GM12878 (cell line): ENCODE data around the gene WWTR1. TPM values are rescaled to one million over a fixed set of nuclear protein-coding genes. Genes with fewer than 3 reads are reported as not detected.

Experiments used
- ATAC-seq: fragments of 200-7000 bp; cut with Tn5 transposase; 3 replicates; pipeline ENCODE4 v1.9.1; 2020; ENCODE audit warnings: mild to moderate bottlenecking, moderate library complexity
- BruUV-seq: library from RNA; stranded (reverse); fragments of 400-500 nt; replicated peaks from 2 replicates; lab custom pipeline; 2021; lab: Mats Ljungman, UMichigan
- CTCF ChIA-PET: fragments of 300-600 bp; sonication (Branson Sonifier 250); formaldehyde crosslinking; extraction: SDS; loops from one replicate; lab custom pipeline; 2021; ENCODE audit warnings: inconsistent platforms; lab: Yijun Ruan, JAX
- POLR2A ChIA-PET: fragments of 350-600 bp; formaldehyde crosslinking; extraction: SDS; loops from one replicate; lab custom pipeline; 2021; ENCODE audit warnings: inconsistent platforms; lab: Charles Lee
- RAD21 ChIA-PET: fragments of 300-600 bp; sonication (Branson Sonifier 250); formaldehyde crosslinking; loops from one replicate; lab custom pipeline; 2023; ENCODE audit warnings: antibody characterized with exemption; ENCODE audit not compliant: unreplicated experiment; lab: Charles Lee
- SMC1A ChIA-PET: fragments of 300-600 bp; sonication (Branson Sonifier 250); formaldehyde crosslinking; loops from one replicate; lab custom pipeline; 2023; ENCODE audit not compliant: unreplicated experiment, uncharacterized antibody; lab: Charles Lee
- DNase-seq: peaks from one replicate; pipeline ENCODE4 v3.0.0-alpha.2; 2011; ENCODE audit warnings: low read depth, low spot score
- FAIRE-seq: peaks from 3 replicates; lab custom pipeline; 2011; peaks lifted over from hg19 to GRCh38; lab: Jason Lieb, UNC
- H2AFZ ChIP-seq: 2 replicates; pipeline ENCODE4 v1.6.0; 2011; ENCODE audit warnings: low read depth, low read length, control low read depth; ENCODE audit not compliant: control insufficient read depth
- H3K27ac ChIP-seq: 2 replicates; pipeline ENCODE4 v1.5.1; 2011; ENCODE audit warnings: control low read depth; ENCODE audit not compliant: control insufficient read depth, insufficient read depth
- H3K27me3 ChIP-seq, 2 experiments: replicated peaks in 1 of 2; 2 replicates each; pipeline versions ENCODE4 v1.6.0 to v1.6.1; 2011; ENCODE audit warnings: low read length in 1 of 2; ENCODE audit not compliant: control insufficient read depth in 2 of 2, insufficient read depth in 2 of 2
- H3K36me3 ChIP-seq, 2 experiments: 2 replicates each; pipeline ENCODE4 v1.5.1; 2011; ENCODE audit warnings: low read length in 1 of 2; ENCODE audit not compliant: control insufficient read depth in 2 of 2, insufficient read depth in 2 of 2
- H3K4me1 ChIP-seq: 2 replicates; pipeline ENCODE4 v1.6.1; 2011; ENCODE audit warnings: mild to moderate bottlenecking, low read length, moderate library complexity, mixed read lengths; ENCODE audit not compliant: control insufficient read depth, insufficient read depth
- H3K4me2 ChIP-seq: 2 replicates; pipeline ENCODE4 v1.6.0; 2011; ENCODE audit warnings: control low read depth; ENCODE audit not compliant: control insufficient read depth, insufficient read depth
- H3K4me3 ChIP-seq: fragments of 200-600 bp; sonication (generic); 2 replicates; pipeline ENCODE4 v1.5.1; 2016
- H3K79me2 ChIP-seq: 2 replicates; pipeline ENCODE4 v1.6.0; 2011; ENCODE audit warnings: low read length; ENCODE audit not compliant: control insufficient read depth, insufficient read depth
- H3K9ac ChIP-seq: 2 replicates; pipeline ENCODE4 v1.8.0; 2011; ENCODE audit warnings: low read length, control low read depth, mixed read lengths; ENCODE audit not compliant: control insufficient read depth, insufficient read depth
- H3K9me3 ChIP-seq: replicated peaks from 3 replicates; pipeline ENCODE4 v1.5.1; 2011; ENCODE audit warnings: mild to moderate bottlenecking, low read length; ENCODE audit not compliant: control insufficient read depth, insufficient read depth
- H4K20me1 ChIP-seq: 2 replicates; pipeline ENCODE4 v1.6.0; 2011; ENCODE audit not compliant: control insufficient read depth, insufficient read depth
- BCLAF1 ChIP-seq: fragments of 450-650 bp; IDR thresholded peaks from 2 replicates; pipeline ENCODE4 v1.6.1; 2017; ENCODE audit warnings: antibody characterized with exemption, mild to moderate bottlenecking, moderate library complexity
- CREB1 ChIP-seq: IDR thresholded peaks from 2 replicates; pipeline ENCODE4 v1.6.1; 2012; ENCODE audit warnings: low read depth, mild to moderate bottlenecking, inconsistent platforms
- CTCF ChIP-seq, 3 experiments: IDR thresholded peaks in 2 of 3; conservative IDR thresholded peaks in 1 of 3; 2 replicates each; pipeline ENCODE4 v1.5.1; 2011; ENCODE audit warnings: low read depth in 3 of 3, low read length in 3 of 3, mild to moderate bottlenecking in 3 of 3, control low read depth in 2 of 3, moderate library complexity in 2 of 3, inconsistent platforms in 1 of 3, mixed read lengths in 1 of 3; ENCODE audit not compliant: control insufficient read depth in 2 of 3, insufficient read depth in 1 of 3; ENCODE audit errors: extremely low read depth in 1 of 3
- E2F4 ChIP-seq: IDR thresholded peaks from 2 replicates; pipeline ENCODE4 v1.6.1; 2012; ENCODE audit warnings: low read depth, low read length, improper control_type of control experiment
- EP300 ChIP-seq, 2 experiments: fragments of 150-350 bp in 1 of 2; IDR thresholded peaks; 2 replicates each; pipeline ENCODE4 v1.6.1; 2011 to 2012; ENCODE audit warnings: low read depth in 2 of 2, low read length in 2 of 2, borderline replicate concordance in 1 of 2, improper control_type of control experiment in 1 of 2, inconsistent platforms in 1 of 2; ENCODE audit not compliant: control insufficient read depth in 1 of 2
- HDAC6 ChIP-seq: fragments of 200-600 bp; sonication (generic); IDR thresholded peaks from one replicate; pipeline ENCODE4 v1.8.0; 2017; ENCODE audit warnings: antibody characterized with exemption; ENCODE audit not compliant: unreplicated experiment
- IKZF2 ChIP-seq, 2 experiments: fragments of 450-650 bp; IDR thresholded peaks; 2 replicates each; pipeline ENCODE4 v1.6.1; 2017; ENCODE audit warnings: mild to moderate bottlenecking in 2 of 2, moderate library complexity in 2 of 2
- SIN3A ChIP-seq: IDR thresholded peaks from 2 replicates; pipeline ENCODE4 v1.6.1; 2012; ENCODE audit warnings: low read depth, low read length, improper control_type of control experiment
- SP1 ChIP-seq: IDR thresholded peaks from one replicate; pipeline ENCODE4 v1.6.1; 2011; ENCODE audit warnings: low read depth, low read length
- SPI1 ChIP-seq: IDR thresholded peaks from 2 replicates; pipeline ENCODE4 v1.6.1; 2011; ENCODE audit warnings: low read depth, mild to moderate bottlenecking, low read length, moderate library complexity, borderline replicate concordance; ENCODE audit not compliant: insufficient read depth
- SRF ChIP-seq, 2 experiments: IDR thresholded peaks; 2 replicates each; pipeline ENCODE4 v1.6.1; 2011; ENCODE audit warnings: low read depth in 2 of 2, low read length in 2 of 2, mild to moderate bottlenecking in 1 of 2, moderate library complexity in 1 of 2
- SUZ12 ChIP-seq: fragments of 200-600 bp; sonication (generic); IDR thresholded peaks from one replicate; pipeline ENCODE4 v1.6.1; 2018; ENCODE audit warnings: antibody characterized with exemption, mild to moderate bottlenecking; ENCODE audit not compliant: unreplicated experiment
- USF1 ChIP-seq: IDR thresholded peaks from 2 replicates; pipeline ENCODE4 v1.6.1; 2011; ENCODE audit warnings: borderline replicate concordance, low read depth, mild to moderate bottlenecking, moderate library complexity, mixed read lengths, low read length; ENCODE audit not compliant: insufficient read depth; ENCODE audit errors: extremely low read length
- ZNF207 ChIP-seq: fragments of 450-650 bp; IDR thresholded peaks from 2 replicates; pipeline ENCODE4 v1.6.1; 2014; ENCODE audit warnings: antibody characterized with exemption, mild to moderate bottlenecking, borderline replicate concordance
- WGBS: methylation state at CpG from one replicate; pipeline ENCODE4 v1.1.6; 2016; ENCODE audit warnings: low lambda C conversion rate; ENCODE audit not compliant: insufficient replicate concordance, insufficient coverage; ENCODE audit errors: missing lambda C conversion rate; 5-methylcytosine and 5-hydroxymethylcytosine counted together
- in situ Hi-C: fragments of 300-500 bp; cut with MboI; formaldehyde crosslinking; loops from 9 replicates; pipeline ENCODE4 v1.14.3; 2018; ENCODE audit warnings: mixed read lengths
- intact Hi-C: fragments of 100-400 bp; cut with micrococcal nuclease; formaldehyde crosslinking; loops from one replicate; pipeline ENCODE4 v1.14.2; 2022; ENCODE audit not compliant: unreplicated experiment
- polyA plus RNA-seq, 11 experiments: library from polyadenylated mRNA; depleted of rRNA in 4 of 11; unstranded in 6 of 11; stranded (reverse) in 5 of 11; fragments of >200 nt; fragmentation: Nextera tagmentation in 4 of 11; fragmentation: Illumina TruSeq in 1 of 11; extraction: Ambion mirVana in 4 of 11; extraction: Trizol in 1 of 11; gene quantifications; 1 replicate in 1 of 11; 2 replicates in 10 of 11; pipeline versions ENCODE4 v1.2.1 to v1.2.3, GENCODE V29; 2011 to 2016; ENCODE audit warnings: inconsistent platforms in 2 of 11, missing spikeins in 2 of 11, low read depth in 1 of 11
- total RNA-seq, 4 experiments: library from RNA; depleted of rRNA in 3 of 4; stranded (reverse); fragments of >200 nt in 3 of 4; fragmentation: Illumina TruSeq in 1 of 4; extraction: Trizol in 1 of 4; gene quantifications; 2 replicates each; pipeline versions ENCODE4 v1.2.1 to v1.2.3, GENCODE V29; 2013 to 2021

The WWTR1 gene
- total and polyA plus RNA-seq, 10 of the 15 experiments (the other 5 are each of a cell fraction or from before 2014, with no cell fraction given), result 2.5 to 18.5 (median 5.8) TPM

- CTCF ChIA-PET, result interaction anchor here (0.6 to 3.2 kb wide), 11 partner anchors 9 to 313 kb away, joined by 3 to 27 read pairs (median 3); no protein-coding TSS in a partner anchor
- Histone ChIP-seq H3K4me3 (no peak overlapping the region), H3K27ac (no peak overlapping the region), H3K36me3 (no peaks in the 10 kb centered on the region), H3K27me3 (no peaks in the 10 kb centered on the region; a peak in 1 of 4 replicates), H3K9me3 (no peaks in the 10 kb centered on the region), H3K4me2 (no peak overlapping the region), H3K9ac (no peak overlapping the region), H3K4me1 (no peaks in the 10 kb centered on the region), H4K20me1 (no peaks in the 10 kb centered on the region), H3K79me2 (no peaks in the 10 kb centered on the region), H2AFZ (no peak overlapping the region)
- WGBS, result 73% methylated on average over 6 of the region's 6 CpGs
- BruUV-seq, result no TSS peak
- in situ Hi-C loops (no loop called here), intact Hi-C loops (no loop called here)
- FAIRE-seq (no peak), ATAC-seq (no peak), DNase-seq (no peak)
- RAD21 ChIA-PET, result interaction anchor here (0.5 to 3.4 kb wide), 4 partner anchors 164 to 312 kb away, joined by 3 to 17 read pairs (median 4); no protein-coding TSS in a partner anchor
- POLR2A ChIA-PET, result no interaction called here
- SMC1A ChIA-PET, result interaction anchor here (0.7 to 1.5 kb wide), 5 partner anchors 10 to 312 kb away, joined by 3 to 6 read pairs (median 3); no protein-coding TSS in a partner anchor
- TF ChIP-seq BCLAF1 (no peak), CREB1 (no peak), SIN3A (no peak), SUZ12 (no peak), USF1 (no peak), E2F4 (no peak), IKZF2 (IDR thresholded peaks at IDR 0.05) (no peak), HDAC6 (no peak), CTCF (IDR thresholded peaks at IDR 0.05 in 2 of 3, conservative IDR thresholded peaks at IDR 0.05 in 1 of 3; ENCODE audit: control insufficient read depth in 2 of 3, extremely low read depth in 1 of 3, insufficient read depth in 1 of 3, low read depth in 3 of 3, low read length in 3 of 3) (no peak), SRF (IDR thresholded peaks at IDR 0.05; ENCODE audit: low read depth in 2 of 2, low read length in 2 of 2) (no peak), SP1 (no peak), ZNF207 (no peak), EP300 (IDR thresholded peaks at IDR 0.05; ENCODE audit: borderline replicate concordance in 1 of 2, control insufficient read depth in 1 of 2, low read depth in 2 of 2, low read length in 2 of 2) (no peak), SPI1 (no peak)
These were observed 162.2 kb downstream of the WWTR1 start for GRCh38 chr3:149495581-149496125.
